Uterus (tissue), 4 donors: ENCODE measurements around the gene CEP164. TPM values are rescaled to one million over a fixed set of nuclear protein-coding genes. Genes with fewer than 3 reads are reported as not detected.

Experiments used
- DNase-seq, 2 donors: peaks; one replicate each; pipeline ENCODE4 v3.0.0-alpha.2; 2019 to 2020
- H3K27ac ChIP-seq, 2 donors: fragments of 200-600 bp; sonication (generic); 1 replicate in 1 of 2; 2 replicates in 1 of 2; pipeline ENCODE4 v1.5.1; 2016 to 2018
- H3K27me3 ChIP-seq, 2 donors: fragments of 200-600 bp; sonication (generic); one replicate each; pipeline ENCODE4 v1.5.1; 2018 to 2019; ENCODE audit warnings: control low read depth in 1 of 2
- H3K36me3 ChIP-seq, 2 donors: fragments of 200-600 bp; sonication (generic); one replicate each; pipeline ENCODE4 v1.5.1; 2019; ENCODE audit warnings: control low read depth in 1 of 2
- H3K4me1 ChIP-seq, 2 donors: fragments of 200-600 bp; sonication (generic); one replicate each; pipeline ENCODE4 v1.5.1; 2018 to 2019; ENCODE audit warnings: control low read depth in 1 of 2
- H3K4me3 ChIP-seq, 2 donors: fragments of 200-600 bp; sonication (generic); 1 replicate in 1 of 2; 2 replicates in 1 of 2; pipeline ENCODE4 v1.5.1; 2018 to 2019; ENCODE audit warnings: mild to moderate bottlenecking in 1 of 2
- H3K9me3 ChIP-seq, 2 donors: fragments of 200-600 bp; sonication (generic); one replicate each; pipeline ENCODE4 v1.5.1; 2019; ENCODE audit warnings: control low read depth in 1 of 2
- POLR2A ChIP-seq, 2 donors: fragments of 450-650 bp; IDR thresholded peaks; one replicate each; pipeline ENCODE4 v1.6.1; 2016; ENCODE audit warnings: antibody characterized with exemption in 2 of 2, mild to moderate bottlenecking in 1 of 2, moderate library complexity in 1 of 2
- intact Hi-C: fragments of 100-400 bp; cut with DNase I; formaldehyde crosslinking; loops from one replicate; pipeline ENCODE4 v1.15.1; 2023; ENCODE audit warnings: low total_unique reads
- total RNA-seq, 4 donors: library from RNA; depleted of rRNA in 3 of 4; stranded (reverse); fragments of >200 nt in 3 of 4; gene quantifications; one replicate each; pipeline versions ENCODE4 v1.1.0 to v1.2.4, GENCODE V29; 2014 to 2023
- TF ChIP-seq, protein P1 (sequence below), 4 experiments: fragments of 200-600 bp in 2 of 4; fragments of 450-650 bp in 2 of 4; sonication (generic) in 2 of 4; IDR thresholded peaks; one replicate each; pipeline ENCODE4 v1.5.1; 2016 to 2019; ENCODE audit warnings: antibody characterized with exemption in 4 of 4, mild to moderate bottlenecking in 2 of 4, moderate library complexity in 1 of 4
- donor health status: DM: yes; HTN: yes; CAD: no.

CEP164 gene
- total RNA-seq, 4 donors from 2014 or later: 16.4 to 64.2 (median 46.1) TPM

DNA sequence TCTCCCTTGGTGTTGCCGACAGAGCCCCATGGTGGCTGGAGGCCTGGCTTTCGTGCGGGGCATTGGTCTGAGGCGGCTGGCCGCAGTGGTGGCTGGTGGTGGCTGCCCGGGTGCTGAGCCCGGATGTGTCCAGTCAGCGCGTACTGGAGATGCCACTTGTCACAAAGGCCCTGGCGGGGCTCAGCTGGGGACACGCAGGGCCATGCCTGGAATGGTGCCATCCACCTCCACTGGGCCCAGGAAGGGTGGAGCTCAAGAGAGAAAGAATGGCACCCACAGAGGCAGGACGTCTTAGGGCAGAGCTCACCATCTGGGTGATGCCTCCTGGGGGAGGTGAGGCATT, 92.5 kb downstream of the CEP164 start:
- TF ChIP-seq, protein P1, sequence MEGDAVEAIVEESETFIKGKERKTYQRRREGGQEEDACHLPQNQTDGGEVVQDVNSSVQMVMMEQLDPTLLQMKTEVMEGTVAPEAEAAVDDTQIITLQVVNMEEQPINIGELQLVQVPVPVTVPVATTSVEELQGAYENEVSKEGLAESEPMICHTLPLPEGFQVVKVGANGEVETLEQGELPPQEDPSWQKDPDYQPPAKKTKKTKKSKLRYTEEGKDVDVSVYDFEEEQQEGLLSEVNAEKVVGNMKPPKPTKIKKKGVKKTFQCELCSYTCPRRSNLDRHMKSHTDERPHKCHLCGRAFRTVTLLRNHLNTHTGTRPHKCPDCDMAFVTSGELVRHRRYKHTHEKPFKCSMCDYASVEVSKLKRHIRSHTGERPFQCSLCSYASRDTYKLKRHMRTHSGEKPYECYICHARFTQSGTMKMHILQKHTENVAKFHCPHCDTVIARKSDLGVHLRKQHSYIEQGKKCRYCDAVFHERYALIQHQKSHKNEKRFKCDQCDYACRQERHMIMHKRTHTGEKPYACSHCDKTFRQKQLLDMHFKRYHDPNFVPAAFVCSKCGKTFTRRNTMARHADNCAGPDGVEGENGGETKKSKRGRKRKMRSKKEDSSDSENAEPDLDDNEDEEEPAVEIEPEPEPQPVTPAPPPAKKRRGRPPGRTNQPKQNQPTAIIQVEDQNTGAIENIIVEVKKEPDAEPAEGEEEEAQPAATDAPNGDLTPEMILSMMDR (IDR thresholded peaks at IDR 0.05): no peak
- TF ChIP-seq POLR2A (IDR thresholded peaks at IDR 0.05): no peak
- DNase-seq: no peak
- Histone ChIP-seq H3K9me3 (no peaks in the 10 kb centered on the region), H3K36me3 (no peaks in the 10 kb centered on the region), H3K4me3 (no peak overlapping the region), H3K27me3 (no peaks in the 10 kb centered on the region), H3K27ac (no peak overlapping the region), H3K4me1 (no peaks in the 10 kb centered on the region)
- intact Hi-C loops: loop anchor here (10.0 kb wide), 1 partner anchor 395 kb away; no protein-coding TSS in a partner anchor

DNA sequence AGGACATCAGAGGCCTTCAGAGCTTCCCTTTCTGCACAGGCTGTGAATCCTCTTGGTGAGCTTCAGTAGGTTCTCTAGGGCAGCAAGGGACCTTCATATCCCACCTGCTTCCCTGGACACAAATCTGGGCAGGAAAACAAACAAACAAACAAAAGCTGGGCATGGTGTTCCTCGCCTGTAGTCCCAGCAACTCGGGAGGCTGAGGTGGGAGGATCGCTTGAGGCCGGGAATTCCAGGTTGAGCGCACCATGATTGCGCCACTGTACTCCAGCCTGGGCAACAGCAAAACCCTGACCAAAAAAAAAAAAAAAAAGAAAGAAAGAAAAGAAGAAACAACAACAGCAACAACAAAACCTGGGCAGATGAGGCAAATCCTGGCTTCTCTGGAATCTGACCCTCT, 92.9 kb downstream of the CEP164 start:
- Histone ChIP-seq H3K27ac (no peak overlapping the region), H3K36me3 (no peaks in the 10 kb centered on the region), H3K27me3 (no peaks in the 10 kb centered on the region), H3K4me3 (no peak overlapping the region), H3K9me3 (no peaks in the 10 kb centered on the region), H3K4me1 (no peaks in the 10 kb centered on the region)
- TF ChIP-seq POLR2A (IDR thresholded peaks at IDR 0.05): no peak
- TF ChIP-seq, protein P1 (IDR thresholded peaks at IDR 0.05): no peak
- intact Hi-C loops: loop anchor here (10.0 kb wide), 1 partner anchor 394 kb away; no protein-coding TSS in a partner anchor
- no peak for DNase-seq

DNA sequence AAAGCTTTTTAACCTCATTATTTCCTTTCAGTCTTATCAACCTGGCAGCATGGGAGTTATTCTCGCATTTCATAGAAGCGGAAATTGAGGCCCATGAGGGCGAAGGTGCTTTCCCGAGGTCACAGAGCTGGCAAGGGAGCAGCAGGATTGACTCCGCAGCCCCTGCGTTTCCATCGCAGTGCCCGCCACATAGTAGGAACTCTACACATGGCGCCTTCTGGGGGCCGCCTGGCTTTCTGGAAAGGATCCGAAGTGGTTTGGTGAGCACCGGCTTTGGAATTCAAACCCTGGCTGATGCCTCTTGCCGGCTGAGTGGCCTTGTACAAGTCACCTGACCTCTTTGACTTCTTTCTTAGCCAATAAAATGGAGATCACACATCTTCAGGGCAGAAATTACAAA, 93.4 kb downstream of the CEP164 start:
- no peaks in the 10 kb centered on the region for H3K9me3 ChIP-seq
- no peaks in the 10 kb centered on the region for H3K27me3 ChIP-seq
- H3K4me1 ChIP-seq: no peaks in the 10 kb centered on the region
- no peaks in the 10 kb centered on the region for H3K36me3 ChIP-seq
- no peak for DNase-seq
- H3K27ac ChIP-seq: no peak overlapping the region
- no peak overlapping the region for H3K4me3 ChIP-seq
- intact Hi-C loops: loop anchor here (10.0 kb wide), 1 partner anchor 394 kb away; no protein-coding TSS in a partner anchor
- TF ChIP-seq, protein P1 (IDR thresholded peaks at IDR 0.05): no peak
- TF ChIP-seq POLR2A (IDR thresholded peaks at IDR 0.05): no peak

DNA sequence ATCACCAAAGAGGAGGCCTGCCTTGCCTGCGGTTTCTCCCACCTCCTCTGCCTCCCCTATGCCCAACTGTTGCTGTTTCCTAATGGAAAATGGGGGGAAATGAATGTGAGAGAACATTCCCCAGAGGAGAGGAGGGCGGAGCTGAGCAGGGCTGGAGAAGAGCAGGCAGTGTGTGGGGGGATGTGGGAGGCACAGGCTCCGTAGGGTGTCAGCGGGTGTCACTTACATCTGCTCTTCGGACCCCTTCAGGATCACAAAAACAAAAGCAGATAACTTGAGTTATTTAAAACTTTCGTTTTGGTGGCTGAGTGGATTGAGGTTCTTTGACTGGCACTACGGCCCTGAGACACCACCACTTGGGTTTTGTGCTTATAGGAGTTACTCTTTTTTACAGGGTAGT, 93.8 kb downstream of the CEP164 start:
- Histone ChIP-seq H3K27me3 (no peaks in the 10 kb centered on the region), H3K9me3 (no peaks in the 10 kb centered on the region), H3K4me1 (no peaks in the 10 kb centered on the region), H3K36me3 (no peaks in the 10 kb centered on the region), H3K27ac (no peak overlapping the region), H3K4me3 (no peak overlapping the region)
- DNase-seq: no peak
- TF ChIP-seq, protein P1 (IDR thresholded peaks at IDR 0.05): no peak
- TF ChIP-seq POLR2A (IDR thresholded peaks at IDR 0.05): no peak
- intact Hi-C loops: loop anchor here (10.0 kb wide), 1 partner anchor 393 kb away; no protein-coding TSS in a partner anchor

DNA sequence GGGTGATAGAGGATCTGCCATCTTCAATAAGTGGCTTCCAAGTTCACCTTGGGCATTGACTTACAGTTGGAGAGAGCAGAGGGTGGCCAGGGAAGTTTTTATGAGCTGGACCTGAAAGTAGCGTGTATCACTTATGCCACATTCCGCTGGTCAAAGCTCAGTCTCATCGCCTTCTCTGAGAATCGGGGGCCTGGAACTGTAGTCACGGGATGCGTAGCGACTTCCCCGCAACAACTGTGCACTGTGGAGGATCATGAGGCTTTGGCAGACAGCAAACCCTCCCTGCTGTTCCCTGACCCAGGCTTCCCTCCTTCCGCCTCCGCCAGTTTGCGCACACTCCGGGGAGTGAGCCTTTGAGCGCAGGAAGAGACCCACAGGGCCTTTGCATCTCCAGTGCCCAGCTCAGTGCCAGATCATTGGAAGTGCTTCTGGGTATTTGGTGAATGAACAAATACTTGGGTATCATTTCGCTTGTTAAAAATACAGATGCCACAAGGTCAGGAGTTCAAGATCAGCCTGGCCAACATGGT, 95.5 kb downstream of the CEP164 start:
- H3K36me3 ChIP-seq: no peaks in the 10 kb centered on the region
- no peaks in the 10 kb centered on the region for H3K27me3 ChIP-seq
- no peaks in the 10 kb centered on the region for H3K9me3 ChIP-seq
- no peaks in the 10 kb centered on the region for H3K4me1 ChIP-seq
- intact Hi-C loops: loop anchor here (10.0 kb wide), 1 partner anchor 392 kb away; no protein-coding TSS in a partner anchor
- no peak for DNase-seq
- H3K27ac ChIP-seq: no peak overlapping the region
- no peak overlapping the region for H3K4me3 ChIP-seq
- TF ChIP-seq, protein P1 (IDR thresholded peaks at IDR 0.05): no peak
- no peak for TF ChIP-seq POLR2A (IDR thresholded peaks at IDR 0.05)
